Measurements from ENCODE around the gene SLITRK2.

Gene SLITRK2

GRCh38 chrX:145813081-145813480, 4.5 kb upstream of the SLITRK2 start:
- Histone ChIP-seq H3K36me3 (ENCODE audit: control insufficient read depth in 2 of 2, insufficient read depth in 1 of 2, low read length in 2 of 2) (no peaks in the 10 kb centered on the region), H3K4me3 (ENCODE audit: low read depth, low read length) (no peak overlapping the region), H3K9me3 (ENCODE audit: control insufficient read depth, insufficient read depth, low read depth, low read length) (no peaks in the 10 kb centered on the region), H3K27ac (ENCODE audit: extremely low read depth, low read depth, low read length) (no peak overlapping the region), H3K4me1 (ENCODE audit: control insufficient read depth, insufficient read depth, low read length) (no peaks in the 10 kb centered on the region)
- ChIA-PET POLR2A (no interaction called here), CTCF (no interaction called here)
- TF ChIP-seq ZNF777 (tag by site-specific recombination; IDR thresholded peaks at IDR 0.05; ENCODE audit: borderline replicate concordance) (no peak), ZSCAN18 (tag by site-specific recombination; IDR thresholded peaks at IDR 0.05) (no peak), ZNF626 (tag by site-specific recombination; IDR thresholded peaks at IDR 0.05) (no peak), ZNF121 (tag by site-specific recombination; IDR thresholded peaks at IDR 0.05) (no peak), ZNF639 (tag by site-specific recombination; IDR thresholded peaks at IDR 0.05) (no peak), ZNF677 (tag by site-specific recombination; IDR thresholded peaks at IDR 0.05) (no peak), ZNF221 (tag by site-specific recombination; IDR thresholded peaks at IDR 0.05; ENCODE audit: borderline replicate concordance) (no peak)

GRCh38 chrX:145816601-145817315, 871 bp upstream of the SLITRK2 start:
- CTCF ChIA-PET: interaction anchor here (0.7 kb wide), 1 partner anchor 1171 kb away, joined by 3 read pairs; no protein-coding TSS in a partner anchor
- Histone ChIP-seq H3K4me1 (ENCODE audit: control insufficient read depth, insufficient read depth, low read length) (no peaks in the 10 kb centered on the region), H3K9me3 (ENCODE audit: control insufficient read depth, insufficient read depth, low read depth, low read length) (no peaks in the 10 kb centered on the region), H3K36me3 (ENCODE audit: control insufficient read depth in 2 of 2, insufficient read depth in 1 of 2, low read length in 2 of 2) (no peaks in the 10 kb centered on the region), H3K4me3 (ENCODE audit: low read depth, low read length) (no peak overlapping the region), H3K27ac (ENCODE audit: extremely low read depth, low read depth, low read length) (no peak overlapping the region)
- TF ChIP-seq ZNF280C (tag by site-specific recombination; IDR thresholded peaks at IDR 0.05) (no peak), TRIM28 (IDR thresholded peaks at IDR 0.05; ENCODE audit: borderline replicate concordance, low read length) (no peak), ZSCAN4 (tag by site-specific recombination; IDR thresholded peaks at IDR 0.05) (no peak), ZBTB7A (tag by site-specific recombination; IDR thresholded peaks at IDR 0.05; ENCODE audit: low read depth) (no peak)
- POLR2A ChIA-PET: no interaction called here

GRCh38 chrX:145818186-145819113, 821 bp downstream of the SLITRK2 start:
- POLR2A ChIA-PET: no interaction called here
- no peak overlapping the region for H3K27ac ChIP-seq (ENCODE audit: extremely low read depth, low read depth, low read length)
- no peaks in the 10 kb centered on the region for H3K4me1 ChIP-seq (ENCODE audit: control insufficient read depth, insufficient read depth, low read length)
- no peak overlapping the region for H3K4me3 ChIP-seq (ENCODE audit: low read depth, low read length)
- no peak for TF ChIP-seq ZNF148 (tag by site-specific recombination; IDR thresholded peaks at IDR 0.05; ENCODE audit: borderline replicate concordance)
- no peak for TF ChIP-seq GFI1B (tag by site-specific recombination; IDR thresholded peaks at IDR 0.05)
- no peak for TF ChIP-seq TCF7L2 (IDR thresholded peaks at IDR 0.05; ENCODE audit: borderline replicate concordance, low read depth, low read length)
- no peak for TF ChIP-seq ZSCAN30 (tag by site-specific recombination; IDR thresholded peaks at IDR 0.05)
- CTCF ChIA-PET: no interaction called here
- no peaks in the 10 kb centered on the region for H3K9me3 ChIP-seq (ENCODE audit: control insufficient read depth, insufficient read depth, low read depth, low read length)
- no peaks in the 10 kb centered on the region for H3K36me3 ChIP-seq (ENCODE audit: control insufficient read depth in 2 of 2, insufficient read depth in 1 of 2, low read length in 2 of 2)
